HL-60 (cell line): ENCODE results near the gene SNRPA.

Source experiments
- CTCF ChIP-seq: IDR thresholded peaks from one replicate; pipeline ENCODE4 v1.5.1; 2011; ENCODE audit warnings: low read length, control low read depth, inconsistent platforms; ENCODE audit not compliant: insufficient read depth
- GABPA ChIP-seq: IDR thresholded peaks from 2 replicates; pipeline ENCODE4 v1.6.1; 2012; ENCODE audit warnings: low read depth
- POLR2AphosphoS5 ChIP-seq: IDR thresholded peaks from 2 replicates; pipeline ENCODE4 v1.6.1; 2012; ENCODE audit warnings: low read depth
- REST ChIP-seq: IDR thresholded peaks from 2 replicates; pipeline ENCODE4 v1.6.1; 2012; ENCODE audit warnings: low read depth; ENCODE audit not compliant: insufficient replicate concordance
- SPI1 ChIP-seq: IDR thresholded peaks from 2 replicates; pipeline ENCODE4 v1.6.1; 2012; ENCODE audit warnings: low read depth, mild to moderate bottlenecking, borderline replicate concordance

- TF ChIP-seq REST, result no peak
- no peak for TF ChIP-seq CTCF
- TF ChIP-seq SPI1, result no peak
- no peak for TF ChIP-seq POLR2AphosphoS5
- TF ChIP-seq GABPA, result no peak
These were observed 59.2 kb downstream of the SNRPA start for GRCh38 chr19:40810160-40810559.
